Adrenal gland (tissue), 12 donors: ENCODE results near the gene CYP11A1. TPM values are rescaled to one million over a fixed set of nuclear protein-coding genes. Genes with fewer than 3 reads are reported as not detected.
A peak's percentile ranks its signal among the peaks of the same experiment; 100 is the strongest.
"Not testable (repeated sequence)": the region's sequence is repeated elsewhere in the genome, so short reads cannot be mapped to it uniquely, and the experiment has no call there.

Experiments used
- DNase-seq, 7 donors: peaks; one replicate each; pipeline ENCODE4 v3.0.0-alpha.2; 2019 to 2020
- H3K27ac ChIP-seq, 5 donors: fragments of 200-600 bp; sonication (generic) in 4 of 5; 1 replicate in 3 of 5; 2 replicates in 2 of 5; pipeline versions ENCODE4 v1.5.1 to v1.8.0; 2016 to 2020; ENCODE audit warnings: mild to moderate bottlenecking in 1 of 5
- H3K27me3 ChIP-seq: fragments of 200-600 bp; 2 replicates; pipeline ENCODE4 v1.8.0; 2021
- H3K36me3 ChIP-seq, 2 donors: fragments of 200-600 bp; replicated peaks in 1 of 2; 1 replicate in 1 of 2; 2 replicates in 1 of 2; pipeline versions ENCODE4 v1.5.1 to v1.8.0; 2018 to 2022
- H3K4me1 ChIP-seq, 2 donors: fragments of 200-600 bp; replicated peaks in 1 of 2; 1 replicate in 1 of 2; 2 replicates in 1 of 2; pipeline versions ENCODE4 v1.5.1 to v1.8.0; 2018 to 2021
- H3K4me3 ChIP-seq, 4 donors: fragments of 200-600 bp; sonication (generic) in 3 of 4; one replicate each; pipeline ENCODE4 v1.5.1; 2016 to 2018
- H3K9me3 ChIP-seq, 3 donors: fragments of 200-600 bp; sonication (generic) in 1 of 3; replicated peaks in 1 of 3; 1 replicate in 2 of 3; 2 replicates in 1 of 3; pipeline versions ENCODE4 v1.5.1 to v1.8.0; 2016 to 2021
- CTCF ChIP-seq, 6 experiments: fragments of 450-650 bp in 4 of 6; fragments of 200-600 bp in 2 of 6; sonication (generic) in 1 of 6; IDR thresholded peaks; 1 replicate in 5 of 6; 2 replicates in 1 of 6; pipeline versions ENCODE4 v1.5.1 to v1.8.0; 2016 to 2021; ENCODE audit warnings: antibody characterized with exemption in 6 of 6, mild to moderate bottlenecking in 2 of 6, moderate library complexity in 1 of 6
- POLR2A ChIP-seq, 2 donors: fragments of 450-650 bp; IDR thresholded peaks; one replicate each; pipeline ENCODE4 v1.6.1; 2017; ENCODE audit warnings: antibody characterized with exemption in 2 of 2, mild to moderate bottlenecking in 2 of 2, moderate library complexity in 1 of 2
- WGBS, 4 donors: extraction: QIAGEN DNeasy Blood & Tissue Kit in 2 of 4; methylation state at CpG; one replicate each; pipeline versions ENCODE4 v1.1.5 to v1.1.7; 2013 to 2017; 5-methylcytosine and 5-hydroxymethylcytosine counted together
- intact Hi-C, 2 donors: fragments of 100-400 bp; cut with DNase I; formaldehyde crosslinking; loops; one replicate each; pipeline versions ENCODE4 v1.14.1 to v1.15.0; 2022 to 2023
- polyA plus RNA-seq, 3 donors: library from polyadenylated mRNA; stranded (reverse); fragments of 200-250 nt in 2 of 3; fragments of 350-450 nt in 1 of 3; fragmentation: Illumina TruSeq in 1 of 3; extraction: RNeasy Lipid Tissue Mini Kit (QIAGEN cat#74804) in 1 of 3; gene quantifications; one replicate each; pipeline ENCODE4 v1.2.3, GENCODE V29; 2013 to 2014
- total RNA-seq, 9 donors: library from RNA; depleted of rRNA in 4 of 9; stranded (reverse); fragments of >200 nt in 4 of 9; fragments of 120-200 nt in 1 of 9; fragmentation: NEBNext Ultra II Directional in 1 of 9; extraction: Animal tissue kit (Norgen Biotek cat#: 25700) in 1 of 9; gene quantifications; one replicate each; pipeline versions ENCODE4 v1.1.0 to v1.2.4, GENCODE V29; 2013 to 2023
- donor health status: healthy with polysubstance abuse.
- donor health status: Bipolar disorder and iron deficiency.
- donor health status: DM: yes; HTN: yes; CAD: no.
- donor health status: DM: no; HTN: no; CAD: no.
- donor health status: DM: no; HTN: no; CAD: no.
- donor health status: DM: yes; HTN: yes; CAD: no.

The CYP11A1 gene
- total and polyA plus RNA-seq, 12 donors: 233 to 5,219 (median 1,366) TPM

GRCh38 chr15:74353992-74354391 is 13.5 kb downstream of the CYP11A1 start:
- H3K4me3 ChIP-seq, H3K27me3 ChIP-seq, H3K36me3 ChIP-seq, H3K27ac ChIP-seq, intact Hi-C loops, DNase-seq: not testable (repeated sequence)
- peaks cover 12 to 13% of the 10 kb centered on the region in 2 donors for H3K4me1 ChIP-seq
- 74 to 93% (median 83%) methylated on average over 2 of the region's 2 CpGs for WGBS, 4 donors
- H3K9me3 ChIP-seq: peaks cover 0 to 11% (median 7%) of the 10 kb centered on the region in 3 donors

GRCh38 chr15:74352393-74352910 is 15.0 kb downstream of the CYP11A1 start:
- DNase-seq: peak in 1 of 7 donors; percentile 10
- no peak overlapping the region for H3K4me3 ChIP-seq
- WGBS, 4 donors: 82 to 89% (median 86%) methylated on average over 3 of the region's 3 CpGs
- H3K4me1 ChIP-seq: peaks cover 11 to 17% of the 10 kb centered on the region in 2 donors
- intact Hi-C loops: no loop called here
- peaks cover 0 to 6% of the 10 kb centered on the region in 2 donors for H3K36me3 ChIP-seq
- TF ChIP-seq CTCF (IDR thresholded peaks at IDR 0.05) (no peak), POLR2A (IDR thresholded peaks at IDR 0.05) (no peak)
- H3K27me3 ChIP-seq: no peaks in the 10 kb centered on the region
- H3K27ac ChIP-seq: no peak overlapping the region
- H3K9me3 ChIP-seq: peaks cover 0 to 11% (median 7%) of the 10 kb centered on the region in 3 donors

DNA sequence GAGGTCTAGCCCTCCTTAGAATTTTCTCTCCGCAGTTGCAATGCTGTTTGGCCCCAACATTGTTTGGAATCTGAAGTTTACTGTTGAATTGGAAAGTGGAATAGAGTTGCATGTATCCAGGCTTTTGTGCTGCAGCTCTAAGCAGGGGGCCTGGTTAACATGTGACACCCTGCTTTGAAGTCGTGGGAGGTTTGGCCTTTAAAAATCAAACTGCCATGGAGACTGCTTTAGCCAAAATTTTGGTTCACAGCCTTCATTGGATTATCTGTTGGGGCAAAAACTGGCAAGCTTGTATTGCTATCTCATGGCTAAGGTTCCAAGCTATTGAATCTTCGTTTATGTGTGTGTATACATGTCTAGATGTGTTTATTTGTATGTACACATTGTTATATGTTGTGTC is 15.8 kb downstream of the CYP11A1 start:
- Histone ChIP-seq H3K27me3 (no peaks in the 10 kb centered on the region), H3K4me1 (peaks cover 11 to 17% of the 10 kb centered on the region in 2 donors), H3K36me3 (peaks cover 0 to 6% of the 10 kb centered on the region in 2 donors), H3K9me3 (peaks cover 0 to 11% (median 7%) of the 10 kb centered on the region in 3 donors), H3K4me3 (no peak overlapping the region), H3K27ac (peak overlapping the region in 1 of 5 donors; percentile 28)
- peak in 1 of 7 donors; percentile 10 for DNase-seq
- intact Hi-C loops: no loop called here
- TF ChIP-seq POLR2A (IDR thresholded peaks at IDR 0.05) (no peak), CTCF (IDR thresholded peaks at IDR 0.05) (no peak)
- 37 to 60% (median 47%) methylated on average over 3 of the region's 3 CpGs for WGBS, 4 donors

GRCh38 chr15:74350295-74351275 is 16.9 kb downstream of the CYP11A1 start:
- peaks cover 0 to 11% (median 7%) of the 10 kb centered on the region in 3 donors for H3K9me3 ChIP-seq
- H3K4me3 ChIP-seq: no peak overlapping the region
- DNase-seq: peak in 2 of 7 donors; percentile 9 to 15
- intact Hi-C loops: no loop called here
- no peak for TF ChIP-seq POLR2A (IDR thresholded peaks at IDR 0.05)
- TF ChIP-seq CTCF (IDR thresholded peaks at IDR 0.05): no peak
- 77 to 81% (median 79%) methylated on average over 14 of the region's 14 CpGs for WGBS, 4 donors
- peak overlapping the region in 2 of 5 donors; percentile 0 to 28 for H3K27ac ChIP-seq
- H3K4me1 ChIP-seq: peaks cover 11 to 17% of the 10 kb centered on the region in 2 donors
- no peaks in the 10 kb centered on the region for H3K27me3 ChIP-seq
- peaks cover 0 to 6% of the 10 kb centered on the region in 2 donors for H3K36me3 ChIP-seq
